KMS-11 (cell line): ENCODE measurements around the gene MTM1.

ENCODE experiments used
- H2AFZ ChIP-seq: fragments of 200-600 bp; sonication (generic); 2 replicates; pipeline ENCODE4 v1.6.1; 2016; ENCODE audit warnings: antibody characterized with exemption, mixed run types, low read depth
- H3K27ac ChIP-seq: fragments of 200-600 bp; sonication (generic); 2 replicates; pipeline ENCODE4 v1.6.1; 2016; ENCODE audit warnings: mild to moderate bottlenecking, mixed run types
- H3K27me3 ChIP-seq: fragments of 200-600 bp; sonication (generic); 2 replicates; pipeline ENCODE4 v1.6.1; 2017; ENCODE audit warnings: mild to moderate bottlenecking, low read depth, mixed run types, moderate library complexity; ENCODE audit not compliant: insufficient read depth
- H3K36me3 ChIP-seq: fragments of 200-600 bp; sonication (generic); 2 replicates; pipeline ENCODE4 v1.6.1; 2017; ENCODE audit warnings: mild to moderate bottlenecking, mixed run types; ENCODE audit not compliant: insufficient read depth
- H3K4me1 ChIP-seq: fragments of 200-600 bp; sonication (generic); 2 replicates; pipeline ENCODE4 v1.6.1; 2016; ENCODE audit warnings: mild to moderate bottlenecking, low read depth, mixed run types; ENCODE audit not compliant: poor library complexity, severe bottlenecking
- H3K4me2 ChIP-seq: fragments of 200-600 bp; sonication (generic); 2 replicates; pipeline ENCODE4 v1.7.0; 2016; ENCODE audit warnings: mild to moderate bottlenecking, mixed run types
- H3K4me3 ChIP-seq: fragments of 200-600 bp; sonication (generic); IDR thresholded peaks from 2 replicates; pipeline ENCODE4 v1.6.1; 2017; ENCODE audit warnings: low read depth, low read length, mixed read lengths; ENCODE audit not compliant: insufficient read depth
- H3K79me2 ChIP-seq: fragments of 200-600 bp; sonication (generic); 2 replicates; pipeline ENCODE4 v1.6.1; 2016; ENCODE audit warnings: low read depth, mixed run types; ENCODE audit not compliant: insufficient read depth
- H3K9ac ChIP-seq: fragments of 200-600 bp; sonication (generic); 2 replicates; pipeline ENCODE4 v1.6.1; 2016; ENCODE audit warnings: mild to moderate bottlenecking, mixed run types
- H4K20me1 ChIP-seq: fragments of 200-600 bp; sonication (generic); 2 replicates; pipeline ENCODE4 v1.6.1; 2016; ENCODE audit warnings: mild to moderate bottlenecking, mixed run types; ENCODE audit not compliant: insufficient read depth
- TF ChIP-seq, protein P1 (sequence below): fragments of 200-600 bp; sonication (generic); conservative IDR thresholded peaks from 2 replicates; pipeline ENCODE4 v1.6.1; 2017; ENCODE audit warnings: low read depth, mild to moderate bottlenecking, antibody characterized with exemption, low read length, moderate library complexity, mixed read lengths

The MTM1 gene

DNA sequence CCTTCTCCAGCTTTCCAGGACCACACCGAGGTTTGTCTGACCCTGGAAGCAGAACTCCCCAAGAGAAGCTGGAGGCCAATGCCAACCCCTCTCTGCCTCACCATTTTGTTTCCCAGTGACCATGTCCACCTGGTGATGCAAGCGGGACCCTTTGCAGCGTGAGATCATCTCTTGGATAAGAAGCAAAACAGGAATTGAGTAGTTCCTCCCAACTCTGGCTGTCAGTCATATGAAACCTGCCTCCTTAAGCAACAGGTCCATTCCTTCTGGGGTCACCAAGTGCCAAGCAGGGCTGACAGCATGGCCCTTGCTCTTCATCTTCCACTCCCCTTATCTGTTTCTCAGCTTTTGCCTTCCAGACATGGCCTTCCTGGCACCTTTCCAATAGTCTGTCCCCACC, 41.3 kb upstream of the MTM1 start:
- no peak overlapping the region for H3K9ac ChIP-seq
- H2AFZ ChIP-seq = no peak overlapping the region
- H3K4me1 ChIP-seq = no peaks in the 10 kb centered on the region
- TF ChIP-seq, protein P1, sequence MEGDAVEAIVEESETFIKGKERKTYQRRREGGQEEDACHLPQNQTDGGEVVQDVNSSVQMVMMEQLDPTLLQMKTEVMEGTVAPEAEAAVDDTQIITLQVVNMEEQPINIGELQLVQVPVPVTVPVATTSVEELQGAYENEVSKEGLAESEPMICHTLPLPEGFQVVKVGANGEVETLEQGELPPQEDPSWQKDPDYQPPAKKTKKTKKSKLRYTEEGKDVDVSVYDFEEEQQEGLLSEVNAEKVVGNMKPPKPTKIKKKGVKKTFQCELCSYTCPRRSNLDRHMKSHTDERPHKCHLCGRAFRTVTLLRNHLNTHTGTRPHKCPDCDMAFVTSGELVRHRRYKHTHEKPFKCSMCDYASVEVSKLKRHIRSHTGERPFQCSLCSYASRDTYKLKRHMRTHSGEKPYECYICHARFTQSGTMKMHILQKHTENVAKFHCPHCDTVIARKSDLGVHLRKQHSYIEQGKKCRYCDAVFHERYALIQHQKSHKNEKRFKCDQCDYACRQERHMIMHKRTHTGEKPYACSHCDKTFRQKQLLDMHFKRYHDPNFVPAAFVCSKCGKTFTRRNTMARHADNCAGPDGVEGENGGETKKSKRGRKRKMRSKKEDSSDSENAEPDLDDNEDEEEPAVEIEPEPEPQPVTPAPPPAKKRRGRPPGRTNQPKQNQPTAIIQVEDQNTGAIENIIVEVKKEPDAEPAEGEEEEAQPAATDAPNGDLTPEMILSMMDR = no peak
- H4K20me1 ChIP-seq = no peaks in the 10 kb centered on the region
- H3K27me3 ChIP-seq = no peaks in the 10 kb centered on the region
- H3K4me2 ChIP-seq = no peak overlapping the region
- H3K27ac ChIP-seq = no peak overlapping the region
- no peak overlapping the region for H3K4me3 ChIP-seq
- H3K36me3 ChIP-seq = no peaks in the 10 kb centered on the region
- no peaks in the 10 kb centered on the region for H3K79me2 ChIP-seq

DNA sequence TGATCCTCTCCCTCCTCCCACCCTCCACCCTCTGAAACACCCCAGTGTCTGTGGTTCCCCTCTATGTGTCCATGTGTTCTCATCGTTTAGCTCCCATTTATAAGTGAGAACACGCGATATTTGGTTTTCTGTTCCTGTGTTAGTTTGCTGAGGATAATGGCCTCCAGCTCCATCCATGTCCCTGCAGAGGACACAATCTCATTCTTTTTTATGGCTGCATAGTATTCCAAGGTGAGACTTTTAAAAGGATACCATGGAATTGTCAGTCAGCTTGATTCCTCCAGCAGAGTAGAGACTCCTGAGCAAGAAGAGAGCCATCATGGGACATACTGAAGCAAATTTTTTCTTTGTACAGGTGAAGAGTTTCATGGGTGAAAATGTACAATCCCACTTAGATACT, 38.8 kb upstream of the MTM1 start:
- Histone ChIP-seq H3K27ac (no peak overlapping the region), H3K79me2 (no peaks in the 10 kb centered on the region), H3K36me3 (no peaks in the 10 kb centered on the region), H3K9ac (no peak overlapping the region), H3K27me3 (no peaks in the 10 kb centered on the region), H4K20me1 (no peaks in the 10 kb centered on the region), H3K4me1 (no peaks in the 10 kb centered on the region), H2AFZ (no peak overlapping the region), H3K4me3 (no peak overlapping the region), H3K4me2 (no peak overlapping the region)
- TF ChIP-seq, protein P1 = no peak

DNA sequence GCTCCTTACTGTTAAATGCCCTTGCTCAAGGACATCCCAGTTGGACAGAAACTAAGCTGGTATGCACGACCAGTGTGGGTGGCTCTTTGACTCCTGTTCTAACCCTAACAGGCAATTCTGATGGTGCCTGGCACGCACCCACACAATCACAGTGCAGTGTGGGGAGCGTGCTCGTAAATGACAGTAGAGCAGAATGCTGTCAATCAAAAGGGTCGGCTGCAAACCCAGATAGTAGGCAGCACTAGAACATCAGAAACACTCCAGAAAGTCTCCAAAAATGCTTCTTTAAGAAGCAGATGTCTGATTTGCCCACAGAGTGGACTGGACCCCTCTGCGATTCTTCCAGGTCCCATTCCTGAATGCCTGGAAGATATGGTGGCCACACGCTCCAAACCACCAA, 37.6 kb upstream of the MTM1 start:
- H3K27ac ChIP-seq = no peak overlapping the region
- no peaks in the 10 kb centered on the region for H3K27me3 ChIP-seq
- H3K79me2 ChIP-seq = no peaks in the 10 kb centered on the region
- H3K4me2 ChIP-seq = no peak overlapping the region
- no peaks in the 10 kb centered on the region for H3K4me1 ChIP-seq
- no peaks in the 10 kb centered on the region for H4K20me1 ChIP-seq
- TF ChIP-seq, protein P1 = no peak
- H3K36me3 ChIP-seq = no peaks in the 10 kb centered on the region
- H3K4me3 ChIP-seq = no peak overlapping the region
- no peak overlapping the region for H2AFZ ChIP-seq
- H3K9ac ChIP-seq = no peak overlapping the region

DNA sequence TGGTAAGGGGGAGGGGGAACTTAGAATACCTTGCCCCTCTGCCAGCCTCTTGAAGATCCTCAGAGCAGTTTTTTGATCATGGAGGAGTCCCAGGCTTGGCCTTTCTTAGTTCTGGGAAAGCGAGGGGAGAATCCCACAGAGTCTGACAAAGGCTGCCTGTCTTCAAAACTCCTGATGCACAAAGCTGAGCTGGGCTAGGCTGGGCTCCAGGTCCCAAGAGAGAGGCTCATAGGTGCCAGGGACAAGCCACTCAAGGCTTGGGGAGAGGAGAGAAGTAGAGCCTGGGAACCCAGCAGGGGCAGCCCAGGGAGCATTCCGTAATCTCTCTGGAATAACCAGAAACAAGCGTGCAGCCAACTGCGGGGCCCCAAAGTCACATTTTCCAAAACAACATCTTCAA, 37.0 kb upstream of the MTM1 start:
- TF ChIP-seq, protein P1 = no peak
- H3K4me3 ChIP-seq = no peak overlapping the region
- H3K9ac ChIP-seq = no peak overlapping the region
- no peak overlapping the region for H2AFZ ChIP-seq
- H3K79me2 ChIP-seq = no peaks in the 10 kb centered on the region
- H4K20me1 ChIP-seq = no peaks in the 10 kb centered on the region
- H3K36me3 ChIP-seq = no peaks in the 10 kb centered on the region
- no peak overlapping the region for H3K4me2 ChIP-seq
- H3K27ac ChIP-seq = no peak overlapping the region
- H3K27me3 ChIP-seq = no peaks in the 10 kb centered on the region
- H3K4me1 ChIP-seq = no peaks in the 10 kb centered on the region

DNA sequence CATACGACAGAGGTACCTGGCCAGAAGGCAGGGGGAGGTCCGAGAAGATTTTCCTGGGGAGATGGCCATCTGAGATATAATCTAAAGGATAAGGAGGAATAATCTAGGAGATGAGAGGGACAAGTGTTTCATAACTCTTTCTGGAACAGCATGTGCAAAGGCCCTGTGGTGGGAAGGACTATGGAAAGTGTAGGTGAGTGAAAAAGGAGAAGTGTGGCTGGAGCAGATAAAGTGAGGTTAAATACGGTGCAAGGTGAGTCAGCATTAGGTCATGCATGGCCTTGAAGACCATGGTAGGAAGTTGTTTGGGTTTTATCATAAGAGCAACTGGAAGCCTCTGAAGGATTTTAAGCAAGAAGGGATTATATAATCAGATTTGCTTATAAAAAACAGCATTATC, 34.6 kb upstream of the MTM1 start:
- no peak overlapping the region for H3K27ac ChIP-seq

More for the DNA sequence above, 34.6 kb upstream of the MTM1 start:
- Histone ChIP-seq H4K20me1 (no peaks in the 10 kb centered on the region), H2AFZ (no peak overlapping the region), H3K36me3 (no peaks in the 10 kb centered on the region), H3K27me3 (no peaks in the 10 kb centered on the region), H3K4me3 (no peak overlapping the region), H3K9ac (no peak overlapping the region), H3K79me2 (no peaks in the 10 kb centered on the region), H3K4me1 (no peaks in the 10 kb centered on the region), H3K4me2 (no peak overlapping the region)
- TF ChIP-seq, protein P1 = no peak
